GM18861 (cell line): ENCODE measurements around the gene DISP3.

Experiments
- ATAC-seq: cut with Tn5 transposase; IDR thresholded peaks from one replicate; pipeline ENCODE4 v1.9.1; 2021; ENCODE audit not compliant: unreplicated experiment

DISP3 gene

DNA sequence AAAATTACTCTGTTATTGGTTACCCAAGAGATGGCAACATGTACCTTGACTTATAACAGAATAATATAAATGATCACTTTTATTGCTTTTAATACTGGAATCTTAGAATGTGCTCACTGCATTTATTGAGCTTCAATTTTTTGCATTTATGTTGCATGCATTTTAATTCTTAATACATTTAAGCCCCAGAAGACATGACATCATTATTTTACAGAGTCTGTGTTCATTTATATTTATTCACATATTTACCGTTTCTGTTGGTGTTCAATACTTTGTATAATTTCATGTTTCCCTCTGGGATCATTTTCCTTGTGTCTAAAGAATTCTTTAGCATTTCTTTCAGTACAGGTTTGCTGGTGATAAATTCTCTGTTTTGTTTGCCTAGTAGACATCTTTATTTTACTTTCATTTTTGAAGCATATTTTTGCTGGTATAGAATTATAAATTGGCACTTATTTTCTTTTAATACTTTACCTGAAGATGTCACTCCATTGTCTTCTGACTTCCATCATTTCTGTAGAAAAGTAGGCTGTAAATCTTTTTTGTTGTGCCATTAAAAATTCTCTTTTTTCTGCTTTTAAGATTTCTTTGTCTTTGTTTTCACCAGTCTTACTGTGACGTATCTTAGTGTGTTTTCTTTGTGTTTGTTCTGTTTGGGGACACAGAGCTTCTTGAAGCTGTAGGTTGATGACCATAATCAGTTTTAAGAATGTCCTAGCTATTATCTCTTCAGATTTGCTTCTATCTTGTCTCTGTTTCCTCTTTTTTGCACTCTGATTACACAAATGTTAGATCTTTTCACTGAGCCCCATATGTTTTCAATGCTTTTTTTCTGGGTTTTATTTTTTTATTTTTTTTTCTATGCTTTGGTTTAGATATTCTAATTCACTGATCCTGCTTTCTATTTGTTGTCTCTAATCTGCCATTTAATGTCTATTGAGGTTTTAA is 26.9 kb downstream of the DISP3 start:
- no peak for ATAC-seq

DNA sequence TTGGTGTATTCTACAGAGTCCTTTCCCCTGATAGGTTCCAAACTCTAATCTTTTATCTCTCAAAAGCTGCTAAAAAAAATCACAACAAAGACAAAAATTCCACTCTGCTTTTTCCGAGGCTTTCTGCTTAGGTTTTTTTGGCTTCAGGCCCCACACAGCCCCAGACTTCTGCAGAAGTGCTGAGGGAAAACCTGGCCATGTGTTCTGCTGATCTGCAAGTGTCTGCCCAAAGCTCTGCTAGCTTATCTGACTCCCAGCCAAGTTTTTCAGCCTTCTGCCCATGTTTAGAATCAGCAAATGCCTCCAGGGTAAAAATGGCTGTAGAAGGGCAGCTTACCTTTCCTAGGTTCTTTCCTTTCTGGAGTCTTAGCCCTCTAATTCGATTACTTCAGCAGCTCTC is 28.4 kb downstream of the DISP3 start:
- no peak for ATAC-seq

DNA sequence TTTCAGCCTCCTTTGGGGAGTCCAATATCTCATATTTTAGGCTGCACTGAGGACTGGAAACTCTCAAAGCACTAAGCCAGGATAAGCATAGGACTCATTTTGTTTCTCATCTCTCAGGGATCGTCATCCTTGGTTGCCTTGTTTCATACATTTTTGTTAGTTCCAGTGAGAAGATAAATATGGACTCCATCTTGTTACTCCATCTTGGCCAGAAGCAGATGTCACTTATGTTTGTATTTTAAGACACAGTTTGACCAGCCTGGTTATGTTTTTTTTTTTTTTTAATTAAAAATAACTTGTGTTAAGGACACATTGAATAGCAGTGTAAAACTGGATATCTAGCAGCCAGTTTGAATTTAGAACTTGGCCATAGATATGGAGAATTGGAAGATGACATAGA is 34.7 kb downstream of the DISP3 start:
- ATAC-seq, result no peak

DNA sequence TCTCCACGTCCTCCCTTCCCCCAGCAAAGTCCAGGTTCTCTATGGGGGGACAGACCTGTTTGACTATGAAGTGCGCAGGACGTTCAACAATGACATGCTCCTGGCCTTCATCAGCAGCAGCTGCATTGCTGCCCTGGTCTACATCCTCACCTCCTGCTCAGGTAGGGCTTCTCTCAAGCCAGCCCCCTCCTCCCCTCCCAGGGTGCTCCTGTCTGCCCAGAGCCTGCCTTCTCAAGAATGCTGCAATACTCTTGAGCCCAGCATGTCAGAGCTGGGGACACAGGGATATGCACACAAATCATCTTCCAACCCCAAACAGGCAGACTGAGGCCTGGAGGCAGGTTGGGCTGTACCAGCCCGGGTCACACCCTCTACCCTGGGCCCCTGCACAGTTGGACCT is 35.4 kb downstream of the DISP3 start:
- no peak for ATAC-seq

DNA sequence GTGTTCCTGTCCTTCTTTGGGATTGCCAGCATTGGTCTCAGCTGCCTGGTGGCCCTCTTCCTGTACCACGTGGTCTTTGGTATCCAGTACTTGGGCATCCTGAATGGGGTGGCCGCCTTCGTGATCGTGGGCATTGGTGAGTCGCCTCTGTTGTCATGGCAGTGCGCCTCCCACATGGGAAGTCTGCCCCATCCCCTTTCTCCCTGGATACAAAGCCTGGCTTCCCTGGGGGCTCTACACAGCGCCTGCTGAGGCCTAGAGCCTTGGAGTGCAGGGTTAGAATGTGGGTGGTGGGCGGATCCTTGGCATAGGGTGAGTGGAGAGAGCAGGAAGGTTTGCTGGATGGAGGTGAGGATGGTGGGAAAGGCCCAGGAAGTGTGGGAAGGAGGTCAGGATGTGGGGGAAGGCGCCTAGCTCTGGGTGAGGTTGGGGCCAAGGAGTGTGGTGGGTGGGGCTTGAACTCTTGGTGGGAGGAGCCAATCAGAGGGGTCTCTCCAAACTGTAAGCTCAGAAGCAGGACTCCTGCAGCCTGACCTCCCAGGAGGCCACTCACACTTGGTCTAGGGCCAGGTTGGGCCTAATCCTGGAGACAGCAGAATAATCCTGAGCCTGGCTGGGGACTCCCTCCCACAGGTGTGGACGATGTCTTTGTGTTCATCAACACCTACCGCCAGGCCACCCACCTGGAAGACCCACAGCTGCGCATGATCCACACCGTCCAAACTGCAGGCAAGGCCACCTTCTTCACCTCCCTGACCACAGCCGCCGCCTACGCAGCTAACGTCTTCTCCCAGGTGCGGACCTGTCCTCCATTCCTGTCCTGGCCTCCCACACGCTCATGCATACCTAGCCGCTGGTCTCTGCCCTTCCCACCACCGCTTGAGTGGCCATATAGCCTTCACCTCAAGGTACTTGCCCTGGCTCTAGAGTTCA is 36.7 kb downstream of the DISP3 start:
- no peak for ATAC-seq

DNA sequence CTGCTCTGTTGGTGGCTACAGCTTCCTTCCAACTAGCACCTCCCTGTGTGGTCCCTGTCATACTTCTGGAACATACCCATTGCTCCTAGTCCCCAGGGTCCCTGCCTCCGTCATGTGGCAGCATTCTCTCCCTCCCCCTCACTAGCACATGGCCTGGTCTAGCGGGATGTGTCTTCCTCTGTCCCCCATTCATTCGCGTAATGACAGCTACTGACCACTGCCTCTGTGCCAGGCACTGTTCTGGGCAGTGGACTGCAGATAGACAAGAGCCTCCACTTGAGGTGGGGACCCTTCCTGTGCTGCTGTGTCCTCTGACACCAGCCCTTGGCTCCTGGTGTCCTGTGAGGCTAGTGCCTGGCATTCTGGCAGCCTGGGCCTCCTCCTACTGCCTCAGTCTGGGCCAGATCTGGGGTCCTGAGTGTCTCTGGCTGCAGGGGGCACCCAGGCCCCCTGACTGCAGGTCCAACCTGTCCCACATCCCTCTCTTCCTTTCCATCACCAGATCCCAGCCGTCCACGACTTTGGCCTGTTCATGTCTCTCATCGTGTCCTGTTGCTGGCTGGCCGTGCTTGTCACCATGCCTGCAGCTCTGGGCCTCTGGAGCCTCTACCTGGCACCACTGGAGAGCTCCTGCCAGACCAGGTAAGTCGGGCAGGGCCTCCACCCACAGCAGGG is 38.1 kb downstream of the DISP3 start:
- no peak for ATAC-seq

DNA sequence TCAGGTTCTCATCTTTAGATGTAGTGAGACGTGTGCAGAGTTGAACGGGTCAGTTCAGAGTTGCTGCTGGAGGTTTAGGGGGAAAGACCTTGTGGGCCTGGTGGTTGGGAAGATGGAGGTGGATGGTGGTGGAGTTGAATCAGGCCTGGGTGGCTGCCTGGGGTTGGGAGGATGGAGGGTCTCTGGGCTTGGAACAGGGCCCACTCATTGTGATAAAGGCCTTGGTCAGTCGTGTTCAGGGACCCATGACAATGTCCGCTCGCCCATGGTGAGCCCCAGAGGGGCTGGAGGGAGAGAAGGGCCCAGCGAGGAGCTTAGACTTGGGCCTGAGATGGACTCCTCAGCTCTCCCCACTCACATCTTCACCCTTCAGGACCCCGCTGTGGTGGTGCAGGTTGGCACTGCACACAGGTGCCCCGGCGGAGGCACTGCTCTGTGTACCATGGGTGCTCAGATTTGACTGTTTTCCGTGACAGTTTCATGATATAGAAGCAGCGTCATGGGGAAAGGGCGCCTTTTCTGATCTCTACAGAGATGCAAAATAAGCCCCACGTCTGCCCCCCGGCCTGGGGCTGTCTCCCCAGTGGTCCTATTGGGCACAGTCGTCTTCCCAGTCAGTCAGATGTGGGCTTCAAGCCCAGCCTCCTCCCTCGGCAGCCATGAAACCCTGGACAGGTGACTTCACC is 39.2 kb downstream of the DISP3 start:
- no peak for ATAC-seq

DNA sequence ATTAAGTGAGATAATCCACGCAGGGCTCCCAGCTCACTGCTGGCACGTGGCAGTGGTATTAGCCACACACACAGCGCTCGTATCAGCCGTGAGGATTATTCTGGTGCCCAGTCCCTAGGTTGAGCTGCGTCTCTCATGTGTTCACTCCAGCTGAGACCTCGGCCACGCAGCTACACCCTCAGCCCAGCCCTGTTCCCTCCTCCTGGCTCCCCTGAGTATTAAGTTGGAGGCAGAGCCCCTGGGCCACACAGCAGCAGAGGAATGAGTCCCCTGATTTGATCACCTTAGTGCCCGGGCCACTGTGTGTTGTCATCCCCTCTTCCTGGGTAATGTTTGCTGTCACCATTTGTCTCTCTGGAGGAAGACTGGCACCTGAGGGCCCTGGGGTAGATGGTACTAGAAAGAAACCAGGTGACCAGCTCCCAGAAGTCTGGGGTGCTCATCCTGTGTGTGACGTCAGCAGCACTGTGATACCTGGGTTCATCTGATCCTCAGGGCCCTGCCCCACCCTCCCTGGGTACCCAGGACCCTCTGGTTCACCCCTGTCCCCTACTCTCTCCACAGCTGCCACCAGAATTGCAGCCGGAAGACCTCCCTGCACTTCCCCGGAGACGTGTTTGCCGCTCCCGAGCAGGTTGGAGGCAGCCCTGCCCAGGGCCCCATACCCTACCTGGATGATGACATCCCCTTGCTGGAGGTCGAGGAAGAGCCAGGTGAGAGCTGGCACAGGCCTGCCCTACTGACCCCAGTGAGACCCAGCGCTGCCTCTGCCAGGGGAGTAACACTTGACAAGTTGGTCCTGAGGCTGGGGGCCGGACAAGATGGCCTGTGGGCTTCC is 40.1 kb downstream of the DISP3 start:
- no peak for ATAC-seq

DNA sequence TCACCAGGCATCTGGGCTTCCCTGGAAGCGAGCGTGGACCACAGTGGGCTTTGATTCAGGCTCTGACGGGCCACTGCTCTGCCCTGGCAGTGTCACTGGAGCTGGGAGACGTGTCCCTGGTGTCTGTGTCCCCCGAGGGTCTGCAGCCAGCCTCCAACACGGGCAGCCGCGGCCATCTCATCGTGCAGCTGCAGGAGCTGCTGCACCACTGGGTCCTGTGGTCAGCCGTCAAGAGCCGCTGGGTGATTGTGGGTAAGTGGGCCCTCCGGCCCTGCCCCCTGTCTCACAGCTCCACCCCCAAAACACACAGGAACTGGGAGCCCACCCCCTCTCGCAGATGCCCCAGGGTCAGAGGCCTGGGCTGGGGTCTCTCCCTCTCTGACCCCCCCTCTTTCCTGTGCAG is 40.7 kb downstream of the DISP3 start:
- ATAC-seq, result no peak

DNA sequence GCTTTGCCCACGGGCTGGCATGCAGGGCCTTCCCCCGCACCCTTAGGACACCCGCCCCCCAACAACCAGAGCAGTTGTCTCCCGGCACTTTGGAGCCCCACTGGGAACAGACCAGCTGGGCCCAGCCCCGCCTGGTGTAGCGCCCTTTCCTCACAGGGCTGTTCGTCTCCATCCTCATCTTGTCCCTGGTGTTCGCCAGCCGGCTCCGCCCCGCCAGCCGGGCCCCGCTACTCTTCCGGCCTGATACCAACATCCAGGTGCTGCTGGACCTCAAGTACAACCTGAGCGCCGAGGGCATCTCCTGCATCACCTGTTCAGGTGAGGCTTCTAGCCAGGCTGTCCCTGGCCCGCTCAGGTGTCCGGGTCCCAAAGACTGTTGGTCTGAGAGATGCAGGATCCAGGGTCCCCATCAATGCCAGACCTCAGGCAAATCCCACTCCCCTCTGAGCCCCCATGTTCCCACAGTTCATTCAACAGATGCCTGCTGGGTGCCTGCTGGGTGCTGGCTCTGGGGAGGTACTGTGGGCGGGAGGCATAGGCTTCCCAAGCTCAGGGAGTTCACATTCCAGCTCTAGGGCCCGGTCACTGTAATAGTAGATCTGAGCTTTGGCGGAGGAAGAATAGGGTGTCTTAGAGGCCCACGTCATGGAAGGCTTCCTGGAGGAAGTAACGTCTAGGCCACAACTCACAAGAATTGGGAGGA is 41.7 kb downstream of the DISP3 start:
- no peak for ATAC-seq

DNA sequence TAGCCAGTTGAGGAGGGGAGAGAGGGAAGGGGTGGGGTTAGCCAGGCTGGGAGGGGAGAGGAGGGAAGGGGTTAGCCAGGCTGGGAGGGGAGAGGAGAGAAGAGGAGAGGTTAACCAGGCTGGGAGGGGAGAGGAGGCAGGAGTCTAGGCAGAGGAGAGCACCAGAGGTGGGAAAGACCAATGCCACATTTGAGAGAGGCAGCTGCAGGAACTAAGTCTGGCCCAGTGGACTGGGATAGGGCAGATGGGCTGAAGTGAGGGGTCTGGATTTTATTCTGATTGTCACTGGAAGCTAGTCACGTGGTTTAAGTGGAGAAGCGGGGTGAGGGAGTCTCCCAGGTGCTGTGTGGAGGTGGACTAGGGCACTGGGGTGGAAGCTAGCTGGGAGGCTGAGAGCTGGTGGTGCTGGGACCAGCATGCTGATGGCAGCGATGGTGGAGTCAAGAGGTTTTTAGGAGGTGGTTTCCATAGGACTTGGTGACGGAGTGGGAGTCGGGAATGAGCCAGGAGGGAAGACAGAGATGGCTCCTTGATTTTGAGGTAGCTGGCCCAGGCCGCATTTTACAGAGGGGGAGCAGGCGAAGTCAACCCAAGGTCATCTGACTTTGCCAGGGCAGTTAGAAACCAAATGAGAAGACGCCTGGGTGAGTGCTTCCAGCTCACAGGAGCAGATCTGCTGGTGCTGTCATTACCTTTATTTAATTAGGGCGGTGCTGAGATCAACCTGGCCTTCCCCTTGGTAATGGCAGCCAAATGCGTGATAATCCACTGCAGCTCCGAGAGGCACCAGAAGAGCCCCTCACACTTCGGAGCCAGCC is 42.8 kb downstream of the DISP3 start:
- ATAC-seq, result no peak

DNA sequence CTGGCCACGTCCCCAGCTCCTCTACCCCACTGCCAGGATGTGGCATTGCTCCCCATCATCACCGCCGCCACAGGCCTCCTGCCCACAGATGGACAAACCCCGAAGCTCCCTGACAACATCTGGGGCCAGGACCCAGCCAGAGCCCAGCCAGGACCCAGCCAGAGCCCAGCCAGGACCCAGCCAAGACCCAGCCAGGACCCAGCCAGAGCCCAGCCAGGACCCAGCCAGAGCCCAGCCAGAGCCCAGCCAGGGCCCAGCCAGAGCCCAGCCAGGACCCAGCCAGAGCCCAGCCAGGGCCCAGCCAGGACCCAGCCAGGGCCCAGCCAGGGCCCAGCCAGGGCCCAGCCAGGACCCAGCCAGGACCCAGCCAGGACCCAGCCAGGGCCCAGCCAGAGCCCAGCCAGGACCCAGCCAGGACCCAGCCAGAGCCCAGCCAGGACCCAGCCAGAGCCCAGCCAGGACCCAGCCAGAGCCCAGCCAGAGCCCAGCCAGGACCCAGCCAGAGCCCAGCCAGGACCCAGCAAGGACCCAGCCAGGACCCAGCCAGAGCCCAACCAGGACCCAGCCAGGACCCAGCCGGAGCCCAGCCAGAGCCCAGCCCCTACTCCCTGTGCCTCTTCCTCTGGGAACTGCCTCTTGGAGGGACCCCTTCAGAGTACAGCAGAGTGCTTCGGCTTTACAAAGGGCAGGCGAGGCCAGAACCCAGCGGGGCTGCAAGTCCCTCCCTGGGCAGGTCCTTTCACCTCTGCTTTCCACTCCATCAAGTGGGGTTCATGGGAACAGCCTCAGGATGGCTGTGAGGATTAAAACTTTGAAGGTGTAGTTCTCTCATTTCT is 43.7 kb downstream of the DISP3 start:
- no peak for ATAC-seq

DNA sequence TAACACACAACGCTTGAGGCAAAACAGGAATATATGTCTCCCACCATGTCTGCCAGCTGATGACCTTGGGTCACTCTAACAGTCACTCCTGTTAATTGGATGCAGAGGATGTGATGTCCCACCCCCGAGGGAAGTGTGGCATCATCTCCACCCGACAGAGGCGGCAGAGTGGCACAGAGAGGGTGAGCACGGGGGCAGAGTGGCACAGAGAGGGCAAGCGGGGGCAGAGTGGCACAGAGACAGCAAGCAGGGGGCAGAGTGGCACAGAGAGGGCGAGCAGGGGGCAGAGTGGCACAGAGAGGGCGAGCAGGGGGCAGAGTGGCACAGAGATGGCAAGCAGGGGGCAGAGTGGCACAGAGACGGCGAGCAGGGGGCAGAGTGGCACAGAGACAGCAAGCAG is 44.3 kb downstream of the DISP3 start:
- no peak for ATAC-seq

DNA sequence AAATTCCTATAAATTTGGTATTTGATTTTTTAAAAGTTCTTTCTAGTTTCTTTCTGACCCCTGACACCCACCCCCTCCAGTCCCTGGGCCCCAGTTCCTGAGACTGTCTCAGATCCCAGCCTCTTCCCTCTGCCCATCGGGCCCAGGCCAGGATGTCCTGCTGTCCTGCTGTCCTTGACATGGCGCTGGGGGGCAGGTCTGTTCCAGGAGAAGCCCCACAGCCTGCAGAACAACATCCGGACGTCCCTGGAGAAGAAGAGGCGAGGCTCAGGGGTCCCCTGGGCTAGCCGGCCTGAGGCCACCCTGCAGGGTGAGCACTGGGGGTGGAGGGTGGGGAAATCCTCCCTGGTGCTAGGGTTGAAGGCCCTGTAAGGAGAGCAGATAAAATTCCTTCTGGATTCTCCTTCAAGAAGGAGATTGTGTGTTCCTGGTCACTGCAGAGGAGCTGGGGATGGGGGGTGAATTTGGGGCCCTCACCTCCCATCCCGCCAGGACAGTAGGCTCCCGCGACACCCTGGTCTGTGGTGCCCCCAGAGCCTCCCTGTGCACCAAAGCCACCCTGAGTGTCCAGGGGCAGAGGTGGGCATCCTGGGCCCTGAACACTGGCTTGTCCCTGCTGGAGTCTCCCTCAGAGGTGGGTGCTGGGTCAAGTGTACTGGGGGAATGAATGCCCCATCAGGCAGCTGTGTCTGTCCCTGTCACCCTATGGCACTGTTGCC is 45.0 kb downstream of the DISP3 start:
- ATAC-seq, result no peak

DNA sequence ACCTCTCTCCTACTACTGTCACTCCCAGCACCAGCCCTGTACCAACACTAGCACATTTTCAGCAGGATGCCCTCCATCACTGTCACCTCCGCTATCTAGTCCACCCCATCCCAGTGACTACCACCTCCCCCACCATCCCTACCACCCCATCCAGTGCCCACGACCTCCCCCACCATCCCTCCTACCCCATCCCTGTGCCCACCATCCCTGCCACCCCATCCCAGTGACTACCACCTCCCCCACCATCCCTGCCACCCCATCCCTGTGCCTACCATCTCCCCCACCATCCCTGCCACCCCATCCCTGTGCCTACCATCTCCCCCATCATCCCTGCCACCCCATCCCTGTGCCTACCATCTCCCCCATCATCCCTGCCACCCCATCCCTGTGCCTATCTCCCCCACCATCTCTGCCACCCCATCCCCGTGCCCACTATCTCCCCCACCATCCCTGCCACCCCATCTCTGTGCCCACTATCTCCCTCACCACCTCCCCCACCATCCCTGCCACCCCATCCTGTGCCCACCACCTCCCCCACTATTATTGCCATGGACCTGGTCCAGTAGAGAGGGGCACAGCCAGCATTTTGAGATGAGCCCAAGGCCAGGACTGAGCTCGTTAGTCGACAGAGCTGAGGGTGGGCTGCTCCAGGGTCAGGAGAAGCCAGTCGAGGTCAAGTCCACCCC is 45.7 kb downstream of the DISP3 start:
- no peak for ATAC-seq

DNA sequence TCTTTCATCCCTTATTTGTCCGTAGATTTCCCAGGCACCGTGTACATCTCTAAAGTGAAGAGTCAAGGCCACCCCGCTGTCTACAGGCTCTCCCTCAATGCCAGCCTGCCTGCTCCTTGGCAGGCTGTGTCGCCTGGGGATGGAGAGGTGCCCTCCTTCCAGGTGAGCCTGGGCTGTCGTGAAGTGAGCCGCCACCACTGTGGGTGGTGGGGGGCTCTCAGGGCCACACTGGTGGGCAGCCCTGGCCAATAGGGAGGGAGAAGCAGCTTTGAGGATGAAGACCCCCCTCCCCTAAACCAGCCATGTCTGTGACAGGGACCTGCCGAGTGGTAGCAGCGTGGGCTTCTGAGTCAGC is 46.2 kb downstream of the DISP3 start:
- ATAC-seq, result no peak
